Mucosa of descending colon (tissue), 3 donors: ENCODE data around the gene IL16. TPM values are rescaled to one million over a fixed set of nuclear protein-coding genes. Genes with fewer than 3 reads are reported as not detected.
A peak's percentile ranks its signal among the peaks of the same experiment; 100 is the strongest.

Experiments
- ATAC-seq: fragments of 200-7000 bp; cut with Tn5 transposase; one replicate; pipeline ENCODE4 v1.9.1; 2020; ENCODE audit warnings: mild to moderate bottlenecking, moderate library complexity
- DNase-seq, 3 donors: peaks; one replicate each; pipeline ENCODE4 v3.0.0-alpha.2; 2020
- H3K36me3 ChIP-seq: fragments of 200-600 bp; one replicate; pipeline ENCODE4 v1.8.0; 2021; ENCODE audit warnings: low read depth, mild to moderate bottlenecking
- H3K4me1 ChIP-seq: fragments of 200-600 bp; one replicate; pipeline ENCODE4 v1.8.0; 2021; ENCODE audit warnings: low read depth, mild to moderate bottlenecking
- H3K4me3 ChIP-seq: fragments of 200-600 bp; one replicate; pipeline ENCODE4 v1.8.0; 2021; ENCODE audit warnings: mild to moderate bottlenecking
- H3K9me3 ChIP-seq: fragments of 200-600 bp; one replicate; pipeline ENCODE4 v1.8.0; 2021; ENCODE audit warnings: mild to moderate bottlenecking
- CTCF ChIP-seq: fragments of 200-600 bp; IDR thresholded peaks from one replicate; pipeline ENCODE4 v1.8.0; 2022; ENCODE audit warnings: antibody characterized with exemption, mild to moderate bottlenecking
- intact Hi-C, 2 donors: fragments of 100-400 bp; cut with DNase I in 1 of 2; cut with micrococcal nuclease in 1 of 2; formaldehyde crosslinking; loops; one replicate each; pipeline versions ENCODE4 v1.11.0 to v1.11.1; 2022; cut with DNase I, micrococcal nuclease
- total RNA-seq, 3 donors: library from RNA; stranded (reverse); fragmentation: NEBNext Ultra II Directional in 2 of 3; extraction: Animal tissue kit (Norgen Biotek cat#: 25700) in 2 of 3; gene quantifications; one replicate each; pipeline versions ENCODE4 v1.2.1 to v1.2.4, GENCODE V29; 2021 to 2023
- donor health status: DM: no; HTN: no; CAD: no; lungs with moderate emphysema.
- donor health status: DM: no; HTN: no; CAD: no.
- donor health status: DM: no; HTN: yes; CAD: no.

Gene IL16
- total RNA-seq, 3 donors from 2014 or later = 6.2 to 9.5 (median 8.4) TPM

- no peak for DNase-seq
- intact Hi-C loops = loop anchor here in 1 of 2 donors (10.0 kb wide), 1 partner anchor 60 kb away; no protein-coding TSS in a partner anchor
Observed at GRCh38 chr15:81334768-81335435, 138.2 kb downstream of the IL16 start.

GRCh38 chr15:81335631-81336030, 139.0 kb downstream of the IL16 start:
- no peaks in the 10 kb centered on the region for H3K9me3 ChIP-seq
- H3K4me3 ChIP-seq = no peak overlapping the region
- H3K4me1 ChIP-seq = peaks cover 6% of the 10 kb centered on the region
- intact Hi-C loops = loop anchor here in 1 of 2 donors (10.0 kb wide), 1 partner anchor 61 kb away; no protein-coding TSS in a partner anchor
- no peaks in the 10 kb centered on the region for H3K36me3 ChIP-seq
- ATAC-seq = no peak
- DNase-seq = no peak
- TF ChIP-seq CTCF = no peak

More at GRCh38 chr15:81334768-81335435, 138.2 kb downstream of the IL16 start:
- H3K4me1 ChIP-seq = peaks cover 6% of the 10 kb centered on the region
- ATAC-seq = peak; percentile 60
- TF ChIP-seq CTCF = no peak
- no peaks in the 10 kb centered on the region for H3K36me3 ChIP-seq
- no peak overlapping the region for H3K4me3 ChIP-seq
- H3K9me3 ChIP-seq = no peaks in the 10 kb centered on the region

GRCh38 chr15:81336568-81336967, 139.9 kb downstream of the IL16 start:
- Histone ChIP-seq H3K9me3 (no peaks in the 10 kb centered on the region), H3K4me1 (peaks cover 6% of the 10 kb centered on the region), H3K36me3 (no peaks in the 10 kb centered on the region), H3K4me3 (no peak overlapping the region)
- peak in 1 of 3 donors; percentile 52 for DNase-seq
- TF ChIP-seq CTCF = no peak
- peak; percentile 24 for ATAC-seq
- intact Hi-C loops = loop anchor here in 1 of 2 donors (10.0 kb wide), 1 partner anchor 62 kb away; no protein-coding TSS in a partner anchor

GRCh38 chr15:81337241-81337640, 140.6 kb downstream of the IL16 start:
- TF ChIP-seq CTCF = no peak
- Histone ChIP-seq H3K4me3 (no peak overlapping the region), H3K9me3 (no peaks in the 10 kb centered on the region), H3K4me1 (peaks cover 6% of the 10 kb centered on the region), H3K36me3 (no peaks in the 10 kb centered on the region)
- intact Hi-C loops = loop anchor here in 1 of 2 donors (10.0 kb wide), 1 partner anchor 62 kb away; no protein-coding TSS in a partner anchor
- no peak for DNase-seq
- no peak for ATAC-seq

- Histone ChIP-seq H3K36me3 (no peaks in the 10 kb centered on the region), H3K4me1 (peaks cover 6% of the 10 kb centered on the region), H3K4me3 (no peak overlapping the region), H3K9me3 (no peaks in the 10 kb centered on the region)
- no peak for ATAC-seq
- no peak for TF ChIP-seq CTCF
- DNase-seq = no peak
- intact Hi-C loops = loop anchor here in 1 of 2 donors (10.0 kb wide), 1 partner anchor 63 kb away; no protein-coding TSS in a partner anchor
Observed at GRCh38 chr15:81337713-81338157, 141.1 kb downstream of the IL16 start.
